ENCODE data around the gene NME3. TPM values are rescaled to one million over a fixed set of nuclear protein-coding genes. Genes with fewer than 3 reads are reported as not detected.

NME3 gene
- total and polyA plus RNA-seq, 9 donors: 68.6 to 129 (median 87.4) TPM; not detected in 1

- Histone ChIP-seq H3K36me3 (no peaks in the 10 kb centered on the region), H3K4me3 (no peak overlapping the region), H3K27me3 (no peaks in the 10 kb centered on the region), H3K27ac (no peak overlapping the region), H3K9me3 (no peaks in the 10 kb centered on the region), H3K4me1 (ENCODE audit: insufficient read depth) (no peaks in the 10 kb centered on the region)
- TF ChIP-seq CTCF (IDR thresholded peaks at IDR 0.05): no peak
- no peak for TF ChIP-seq EP300 (IDR thresholded peaks at IDR 0.05)
- no peak for TF ChIP-seq POLR2A (IDR thresholded peaks at IDR 0.05)
- peak in 2 of 5 donors; percentile 16 to 21 for DNase-seq
- intact Hi-C loops (cut with DNase I): no loop called here
- 78 to 81% (median 80%) methylated on average over 23 to 33 of the region's 33 CpGs for WGBS, 3 donors
Observed at GRCh38 chr16:1792836-1793577, 21.7 kb upstream of the NME3 start.

GRCh38 chr16:1791943-1792812, 20.8 kb upstream of the NME3 start:
- 85 to 89% (median 86%) methylated on average over 45 to 59 of the region's 59 CpGs for WGBS, 3 donors
- intact Hi-C loops (cut with DNase I): no loop called here
- Histone ChIP-seq H3K27me3 (no peaks in the 10 kb centered on the region), H3K27ac (no peak overlapping the region), H3K9me3 (no peaks in the 10 kb centered on the region), H3K4me1 (ENCODE audit: insufficient read depth) (no peaks in the 10 kb centered on the region), H3K4me3 (no peak overlapping the region), H3K36me3 (no peaks in the 10 kb centered on the region)
- DNase-seq: peak in 4 of 5 donors; percentile 18 to 40 (median 22)
- TF ChIP-seq CTCF (IDR thresholded peaks at IDR 0.05): no peak
- no peak for TF ChIP-seq POLR2A (IDR thresholded peaks at IDR 0.05)
- no peak for TF ChIP-seq EP300 (IDR thresholded peaks at IDR 0.05)

GRCh38 chr16:1791256-1791942, 20.1 kb upstream of the NME3 start:
- no peaks in the 10 kb centered on the region for H3K36me3 ChIP-seq
- DNase-seq: peak in 4 of 5 donors; percentile 19 to 35 (median 22)
- no peaks in the 10 kb centered on the region for H3K4me1 ChIP-seq (ENCODE audit: insufficient read depth)
- TF ChIP-seq EP300 (IDR thresholded peaks at IDR 0.05) (no peak), CTCF (IDR thresholded peaks at IDR 0.05) (no peak), POLR2A (IDR thresholded peaks at IDR 0.05) (no peak)
- H3K27me3 ChIP-seq: no peaks in the 10 kb centered on the region
- H3K27ac ChIP-seq: no peak overlapping the region
- no peak overlapping the region for H3K4me3 ChIP-seq
- intact Hi-C loops (cut with DNase I): no loop called here
- 92% methylated on average over 37 to 53 of the region's 53 CpGs for WGBS, 3 donors
- H3K9me3 ChIP-seq: no peaks in the 10 kb centered on the region

- no peak for TF ChIP-seq POLR2A (IDR thresholded peaks at IDR 0.05)
- no peak for TF ChIP-seq EP300 (IDR thresholded peaks at IDR 0.05)
- TF ChIP-seq CTCF (IDR thresholded peaks at IDR 0.05): no peak
- DNase-seq: peak in 4 of 5 donors; percentile 11 to 37 (median 24)
- intact Hi-C loops (cut with DNase I): no loop called here
Observed at GRCh38 chr16:1790611-1791255, 19.4 kb upstream of the NME3 start.

More at GRCh38 chr16:1790611-1791255, 19.4 kb upstream of the NME3 start:
- H3K27ac ChIP-seq: no peak overlapping the region
- no peaks in the 10 kb centered on the region for H3K27me3 ChIP-seq
- no peaks in the 10 kb centered on the region for H3K36me3 ChIP-seq
- no peaks in the 10 kb centered on the region for H3K4me1 ChIP-seq (ENCODE audit: insufficient read depth)
- H3K9me3 ChIP-seq: no peaks in the 10 kb centered on the region
- H3K4me3 ChIP-seq: no peak overlapping the region
- WGBS, 3 donors: 87 to 89% (median 87%) methylated on average over 39 to 44 of the region's 44 CpGs

All from ovary (tissue), 9 donors.